COLO668 (cell line): Measurements from ENCODE around the gene CHEK1.
"Not testable (repeated sequence)": the region's sequence is repeated elsewhere in the genome, so short reads cannot be mapped to it uniquely, and the experiment has no call there.

Source experiments
- DNase-seq: peaks from one replicate; lab custom pipeline; 2025; ENCODE audit not compliant: unreplicated experiment; lab: John Stamatoyannopoulos, UW

Gene CHEK1

GRCh38 chr11:125624756-125625213 lies at the start of gene CHEK1:
Gene CHEK1, plus strand, starts transcription at chr11:125625163. Its CDS starts 1,606 bp downstream, at chr11:125626769.
- no peak for DNase-seq

- not testable (repeated sequence) for DNase-seq
These were observed 47.8 kb upstream of the CHEK1 start for GRCh38 chr11:125577181-125577580.

GRCh38 chr11:125578783-125579182 lies 46.2 kb upstream of the CHEK1 start:
- DNase-seq = no peak

GRCh38 chr11:125579811-125580210 lies 45.2 kb upstream of the CHEK1 start:
- DNase-seq = no peak

GRCh38 chr11:125583496-125583895 lies 41.5 kb upstream of the CHEK1 start:
- no peak for DNase-seq

GRCh38 chr11:125585487-125585886 lies 39.5 kb upstream of the CHEK1 start:
- DNase-seq = no peak

- no peak for DNase-seq
These were observed 38.3 kb upstream of the CHEK1 start for GRCh38 chr11:125586623-125587022.

GRCh38 chr11:125587480-125587879 lies 37.5 kb upstream of the CHEK1 start:
- no peak for DNase-seq

- DNase-seq = no peak
These were observed 36.5 kb upstream of the CHEK1 start for GRCh38 chr11:125588505-125588904.

- peak; percentile 48 for DNase-seq
These were observed 33.2 kb upstream of the CHEK1 start for GRCh38 chr11:125591649-125592304.

GRCh38 chr11:125592305-125593113 lies 32.5 kb upstream of the CHEK1 start, which contains the start of gene STT3A:
Gene STT3A, plus strand, starts transcription at chr11:125592852. Its CDS starts 3,064 bp downstream, at chr11:125595916.
- peak; percentile 100 for DNase-seq

GRCh38 chr11:125593114-125593820 lies 31.7 kb upstream of the CHEK1 start:
- peak; percentile 43 for DNase-seq

- DNase-seq = no peak
These were observed 30.0 kb upstream of the CHEK1 start for GRCh38 chr11:125594958-125595357.

GRCh38 chr11:125600663-125601062 lies 24.3 kb upstream of the CHEK1 start:
- no peak for DNase-seq

- no peak for DNase-seq
These were observed 21.8 kb upstream of the CHEK1 start for GRCh38 chr11:125603207-125603606.

GRCh38 chr11:125605417-125605816 lies 19.5 kb upstream of the CHEK1 start:
- DNase-seq = no peak

GRCh38 chr11:125609545-125609944 lies 15.4 kb upstream of the CHEK1 start:
- DNase-seq = no peak

GRCh38 chr11:125618383-125618782 lies 6.6 kb upstream of the CHEK1 start:
- DNase-seq = no peak

GRCh38 chr11:125621995-125622394 lies 3.0 kb upstream of the CHEK1 start:
- no peak for DNase-seq

GRCh38 chr11:125623064-125623463 lies 1.9 kb upstream of the CHEK1 start:
- DNase-seq = no peak

- no peak for DNase-seq
These were observed 264 bp downstream of the CHEK1 start for GRCh38 chr11:125625225-125625629.
